ENCODE data around the gene ABCC8. TPM values are rescaled to one million over a fixed set of nuclear protein-coding genes. Genes with fewer than 3 reads are reported as not detected.

Gene ABCC8
- total RNA-seq, 1 experiment from 2014 or later = not detected

DNA sequence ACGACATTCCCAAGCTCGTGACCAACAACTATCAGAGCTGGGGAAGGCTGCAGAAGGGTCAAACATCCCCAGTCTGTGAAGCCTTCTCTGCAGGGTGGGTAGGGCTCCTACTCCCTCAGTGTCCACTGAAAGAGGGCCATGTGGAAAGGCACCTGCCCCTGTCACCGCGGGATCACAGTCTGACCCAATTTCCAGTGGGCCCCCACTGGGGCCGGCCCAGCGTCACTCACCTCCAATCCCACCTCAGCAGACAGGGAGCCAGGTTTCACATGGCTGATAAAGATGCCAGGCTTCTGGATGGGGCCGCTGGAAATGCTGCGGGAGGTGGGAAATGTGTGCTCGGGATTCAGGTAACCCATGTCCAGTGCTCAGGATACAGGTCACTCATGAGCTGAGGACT, 47.6 kb upstream of the ABCC8 start:
- H3K79me2 ChIP-seq (ENCODE audit: low read depth) = no peaks in the 10 kb centered on the region
- no peaks in the 10 kb centered on the region for H3K9me3 ChIP-seq (ENCODE audit: insufficient read depth, low read depth)
- POLR2A ChIA-PET (ENCODE audit: unreplicated experiment) = no interaction called here
- no peak overlapping the region for H2AFZ ChIP-seq
- CTCF ChIA-PET = no interaction called here
- peaks cover 63% of the 10 kb centered on the region for H3K27me3 ChIP-seq (ENCODE audit: insufficient read depth, low read depth)
- intact Hi-C loops (cut with micrococcal nuclease; ENCODE audit: unreplicated experiment) = no loop called here
- BruUV-seq (replicated peaks) = no TSS peak
- TF ChIP-seq, protein P1, sequence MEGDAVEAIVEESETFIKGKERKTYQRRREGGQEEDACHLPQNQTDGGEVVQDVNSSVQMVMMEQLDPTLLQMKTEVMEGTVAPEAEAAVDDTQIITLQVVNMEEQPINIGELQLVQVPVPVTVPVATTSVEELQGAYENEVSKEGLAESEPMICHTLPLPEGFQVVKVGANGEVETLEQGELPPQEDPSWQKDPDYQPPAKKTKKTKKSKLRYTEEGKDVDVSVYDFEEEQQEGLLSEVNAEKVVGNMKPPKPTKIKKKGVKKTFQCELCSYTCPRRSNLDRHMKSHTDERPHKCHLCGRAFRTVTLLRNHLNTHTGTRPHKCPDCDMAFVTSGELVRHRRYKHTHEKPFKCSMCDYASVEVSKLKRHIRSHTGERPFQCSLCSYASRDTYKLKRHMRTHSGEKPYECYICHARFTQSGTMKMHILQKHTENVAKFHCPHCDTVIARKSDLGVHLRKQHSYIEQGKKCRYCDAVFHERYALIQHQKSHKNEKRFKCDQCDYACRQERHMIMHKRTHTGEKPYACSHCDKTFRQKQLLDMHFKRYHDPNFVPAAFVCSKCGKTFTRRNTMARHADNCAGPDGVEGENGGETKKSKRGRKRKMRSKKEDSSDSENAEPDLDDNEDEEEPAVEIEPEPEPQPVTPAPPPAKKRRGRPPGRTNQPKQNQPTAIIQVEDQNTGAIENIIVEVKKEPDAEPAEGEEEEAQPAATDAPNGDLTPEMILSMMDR (conservative IDR thresholded peaks at IDR 0.05) = no peak
- TF ChIP-seq EZH2 (IDR thresholded peaks at IDR 0.05; ENCODE audit: low read depth) = no peak
- H3K4me2 ChIP-seq = no peak overlapping the region
- no peaks in the 10 kb centered on the region for H3K4me1 ChIP-seq (replicated peaks; ENCODE audit: insufficient read depth)
- no peaks in the 10 kb centered on the region for H3F3A ChIP-seq (ENCODE audit: insufficient read depth, low read depth)
- no peak for DNase-seq
- no peak overlapping the region for H3K4me3 ChIP-seq
- H3K36me3 ChIP-seq (ENCODE audit: low read depth) = no peaks in the 10 kb centered on the region
- no peaks in the 10 kb centered on the region for H3K9me2 ChIP-seq (ENCODE audit: insufficient read depth)
- H3K27ac ChIP-seq = no peak overlapping the region
- H4K20me1 ChIP-seq (ENCODE audit: insufficient read depth) = no peaks in the 10 kb centered on the region

GRCh38 chr11:17522655-17523054, 46.0 kb upstream of the ABCC8 start:
- intact Hi-C loops (cut with micrococcal nuclease; ENCODE audit: unreplicated experiment) = no loop called here
- no TSS peak for BruUV-seq (replicated peaks)
- H2AFZ ChIP-seq = no peak overlapping the region
- no peak overlapping the region for H3K4me2 ChIP-seq
- ChIA-PET POLR2A (ENCODE audit: unreplicated experiment) (no interaction called here), CTCF (no interaction called here)
- H3K4me1 ChIP-seq (replicated peaks; ENCODE audit: insufficient read depth) = no peaks in the 10 kb centered on the region
- H3K4me3 ChIP-seq = no peak overlapping the region
- H3K27me3 ChIP-seq (ENCODE audit: insufficient read depth, low read depth) = peaks cover 56% of the 10 kb centered on the region
- H3F3A ChIP-seq (ENCODE audit: insufficient read depth, low read depth) = no peaks in the 10 kb centered on the region
- no peaks in the 10 kb centered on the region for H3K9me2 ChIP-seq (ENCODE audit: insufficient read depth)
- no peaks in the 10 kb centered on the region for H4K20me1 ChIP-seq (ENCODE audit: insufficient read depth)
- TF ChIP-seq, protein P1 (conservative IDR thresholded peaks at IDR 0.05) = no peak
- no peak for TF ChIP-seq EZH2 (IDR thresholded peaks at IDR 0.05; ENCODE audit: low read depth)
- no peaks in the 10 kb centered on the region for H3K79me2 ChIP-seq (ENCODE audit: low read depth)
- no peak overlapping the region for H3K27ac ChIP-seq
- no peak for DNase-seq
- no peaks in the 10 kb centered on the region for H3K9me3 ChIP-seq (ENCODE audit: insufficient read depth, low read depth)
- no peaks in the 10 kb centered on the region for H3K36me3 ChIP-seq (ENCODE audit: low read depth)

DNA sequence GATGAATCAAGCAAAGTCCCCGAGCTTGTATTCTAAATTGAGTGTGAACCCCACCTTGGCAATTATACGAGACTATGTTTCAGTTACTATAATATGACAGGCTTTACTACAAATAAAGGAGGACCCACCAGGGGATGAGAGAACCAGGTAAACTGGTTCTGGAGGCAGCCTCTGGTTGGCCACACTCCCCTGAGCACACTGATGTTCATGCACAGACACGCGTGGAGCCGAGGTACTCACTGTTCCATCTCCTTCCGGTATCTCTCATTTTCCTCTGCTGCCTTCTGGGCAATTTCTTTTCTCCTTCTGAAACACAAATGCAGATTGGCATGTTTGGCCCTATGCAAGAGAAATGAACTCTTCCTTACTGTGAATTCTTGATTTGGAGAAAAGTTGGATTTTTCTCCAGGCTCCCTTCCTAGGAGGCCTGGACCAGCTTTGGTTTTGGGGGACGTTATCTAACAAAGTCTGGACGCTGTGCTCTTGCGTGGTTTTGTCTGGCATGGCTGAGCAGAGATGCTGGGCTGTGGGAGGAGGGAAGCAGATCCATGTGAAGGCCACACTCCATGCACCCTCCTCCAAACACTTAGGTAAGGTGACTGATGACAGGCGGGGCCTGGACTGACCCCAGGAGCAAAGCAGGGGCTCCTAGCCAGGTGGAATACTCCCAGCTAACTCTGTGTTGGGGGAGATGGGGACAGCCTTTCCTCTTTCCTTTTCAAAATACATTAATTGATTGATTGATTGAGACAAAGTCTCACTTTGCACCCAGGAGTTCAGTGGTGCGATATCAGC, 44.7 kb upstream of the ABCC8 start:
- H3K9me2 ChIP-seq (ENCODE audit: insufficient read depth) = no peaks in the 10 kb centered on the region
- BruUV-seq (replicated peaks) = no TSS peak
- H4K20me1 ChIP-seq (ENCODE audit: insufficient read depth) = no peaks in the 10 kb centered on the region
- no peak overlapping the region for H3K4me3 ChIP-seq
- POLR2A ChIA-PET (ENCODE audit: unreplicated experiment) = no interaction called here
- H3K27me3 ChIP-seq (ENCODE audit: insufficient read depth, low read depth) = peaks cover 59% of the 10 kb centered on the region
- H3K9me3 ChIP-seq (ENCODE audit: insufficient read depth, low read depth) = no peaks in the 10 kb centered on the region
- no peaks in the 10 kb centered on the region for H3F3A ChIP-seq (ENCODE audit: insufficient read depth, low read depth)
- no peak overlapping the region for H3K27ac ChIP-seq
- no peaks in the 10 kb centered on the region for H3K36me3 ChIP-seq (ENCODE audit: low read depth)
- intact Hi-C loops (cut with micrococcal nuclease; ENCODE audit: unreplicated experiment) = no loop called here
- TF ChIP-seq, protein P1 (conservative IDR thresholded peaks at IDR 0.05) = no peak
- TF ChIP-seq EZH2 (IDR thresholded peaks at IDR 0.05; ENCODE audit: low read depth) = no peak
- no peaks in the 10 kb centered on the region for H3K4me1 ChIP-seq (replicated peaks; ENCODE audit: insufficient read depth)
- DNase-seq = no peak
- CTCF ChIA-PET = no interaction called here
- H3K4me2 ChIP-seq = no peak overlapping the region
- no peaks in the 10 kb centered on the region for H3K79me2 ChIP-seq (ENCODE audit: low read depth)
- H2AFZ ChIP-seq = no peak overlapping the region
